Measurements from ENCODE around the gene SAMD10. TPM values are rescaled to one million over a fixed set of nuclear protein-coding genes. Genes with fewer than 3 reads are reported as not detected.

SAMD10 gene
- total RNA-seq, 1 donor from 2014 or later: 9.0 TPM

GRCh38 chr20:63970714-63971431 lies 8.6 kb downstream of the SAMD10 start:
- H3K9me3 Mint-ChIP-seq: no peaks in the 10 kb centered on the region
- POLR2A ChIA-PET: interaction anchor here (0.6 kb wide), 1 partner anchor 1849 kb away, joined by 3 read pairs; no protein-coding TSS in a partner anchor
- H3K4me1 Mint-ChIP-seq: peaks cover 19% of the 10 kb centered on the region
- H3K27ac Mint-ChIP-seq: no peak overlapping the region
- CTCF ChIA-PET: no interaction called here
- no peaks in the 10 kb centered on the region for H3K27me3 Mint-ChIP-seq
- peak overlapping the region; percentile 72 for H3K4me3 Mint-ChIP-seq
- no peak for TF ChIP-seq CTCF (IDR thresholded peaks at IDR 0.05)
- DNase-seq (no peak), ATAC-seq (ENCODE audit: low read depth) (no peak)
- peaks cover 12% of the 10 kb centered on the region for H3K36me3 Mint-ChIP-seq (ENCODE audit: low read depth)
- intact Hi-C loops (cut with micrococcal nuclease): loop anchor here (5.0 kb wide), 4 partner anchors 264 to 914 kb away; partner anchors contain the start of genes ARFRP1 and ZGPAT

GRCh38 chr20:63969838-63970713 lies 9.4 kb downstream of the SAMD10 start, which contains the start of gene ZNF512B:
TSS of gene ZNF512B (minus strand) at chr20:63969930. CDS start at chr20:63967950, 1,980 bp downstream.
- CTCF ChIA-PET: no interaction called here
- peaks cover 19% of the 10 kb centered on the region for H3K4me1 Mint-ChIP-seq
- intact Hi-C loops (cut with micrococcal nuclease): loop anchor here (1.0 to 5.0 kb wide), 5 partner anchors 14 to 913 kb away; partner anchors contain the start of genes ARFRP1, UCKL1 and ZGPAT

DNA sequence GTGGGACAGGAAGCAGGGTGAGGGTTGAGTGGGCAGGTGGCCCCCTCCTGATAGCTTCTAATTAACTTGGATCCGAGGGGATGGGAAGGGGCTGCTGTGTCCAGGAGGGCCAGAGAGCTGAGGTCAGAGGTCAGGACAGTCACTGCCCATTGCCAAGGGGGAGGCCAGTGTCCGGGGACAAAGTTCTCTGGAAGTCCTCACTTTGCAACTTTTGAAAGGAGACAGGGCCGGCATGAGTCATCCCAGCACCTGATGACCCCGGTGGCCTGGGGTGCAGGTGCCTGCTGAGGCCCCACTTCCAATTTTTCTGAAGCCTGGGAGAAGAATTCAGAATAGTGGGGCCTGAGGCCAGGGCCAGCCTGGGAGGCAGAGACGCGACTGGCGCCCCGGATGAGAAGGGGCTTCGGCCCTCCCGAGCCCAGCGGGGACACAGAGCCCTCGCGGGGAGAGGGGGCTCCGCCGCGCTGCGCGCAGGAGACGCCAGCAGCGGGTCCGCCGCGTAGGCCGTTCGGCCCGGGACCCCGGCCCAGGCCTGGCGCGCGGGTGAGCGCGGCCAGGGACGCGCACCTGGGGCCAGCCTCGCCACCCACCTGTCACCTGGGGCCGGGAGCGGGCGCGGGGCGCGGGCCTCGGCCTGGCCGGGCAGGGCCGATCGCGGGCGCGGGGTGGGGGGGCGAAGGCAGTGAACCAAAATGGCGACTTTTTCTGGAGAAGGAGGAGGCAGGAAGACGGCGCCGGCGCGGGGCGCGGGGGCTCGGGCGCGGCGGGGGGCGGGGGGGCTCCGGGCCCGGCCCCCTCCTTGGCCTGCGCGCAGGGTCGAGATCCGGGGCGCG lies 10.3 kb downstream of the SAMD10 start:
- ChIA-PET CTCF (no interaction called here), POLR2A (interaction anchor here (0.7 to 1.0 kb wide), 2 partner anchors 12 to 13 kb away, joined by 4 read pairs; partner anchors contain the start of gene UCKL1)
- DNase-seq (peak; percentile 33), ATAC-seq (ENCODE audit: low read depth) (peak; percentile 15)
- TF ChIP-seq CTCF (IDR thresholded peaks at IDR 0.05): no peak
- Mint-ChIP-seq H3K27ac (peak overlapping the region; percentile 70), H3K9me3 (no peaks in the 10 kb centered on the region), H3K4me1 (peaks cover 19% of the 10 kb centered on the region), H3K4me3 (peak overlapping the region; percentile 83), H3K36me3 (ENCODE audit: low read depth) (peaks cover 8% of the 10 kb centered on the region), H3K27me3 (no peaks in the 10 kb centered on the region)
- intact Hi-C loops (cut with micrococcal nuclease): loop anchor here (1.0 kb wide), 1 partner anchor 13 kb away; the partner anchor contains the start of gene UCKL1

More at GRCh38 chr20:63969838-63970713, 9.4 kb downstream of the SAMD10 start, which contains the start of gene ZNF512B:
- peak within 1 kb of the TSS; percentile 83 for H3K4me3 Mint-ChIP-seq
- POLR2A ChIA-PET: interaction anchor here (0.6 kb wide), 1 partner anchor 14 kb away, joined by 4 read pairs; the partner anchor contains the start of gene UCKL1
- no peaks in the 10 kb centered on the region for H3K9me3 Mint-ChIP-seq
- peak within 1 kb of the TSS; percentile 70 for H3K27ac Mint-ChIP-seq
- DNase-seq: peak; percentile 41
- ATAC-seq (ENCODE audit: low read depth): peak; percentile 68
- peaks cover 12% of the 10 kb centered on the region for H3K36me3 Mint-ChIP-seq (ENCODE audit: low read depth)
- TF ChIP-seq CTCF (IDR thresholded peaks at IDR 0.05): no peak
- H3K27me3 Mint-ChIP-seq: no peaks in the 10 kb centered on the region

- ATAC-seq (ENCODE audit: low read depth): no peak
- Mint-ChIP-seq H3K36me3 (ENCODE audit: low read depth) (peaks cover 6% of the 10 kb centered on the region), H3K27me3 (no peaks in the 10 kb centered on the region), H3K27ac (no peak overlapping the region), H3K4me1 (peaks cover 13% of the 10 kb centered on the region), H3K9me3 (no peaks in the 10 kb centered on the region), H3K4me3 (peak overlapping the region; percentile 83)
- TF ChIP-seq CTCF (IDR thresholded peaks at IDR 0.05): no peak
- no peak for DNase-seq
- ChIA-PET POLR2A (interaction anchor here (0.7 to 1.0 kb wide), 2 partner anchors 11 to 12 kb away, joined by 4 read pairs; partner anchors contain the start of gene UCKL1), CTCF (no interaction called here)
- intact Hi-C loops (cut with micrococcal nuclease): no loop called here
These were observed 11.1 kb downstream of the SAMD10 start for GRCh38 chr20:63968136-63968927.

Data from activated B cell treated with CpG ODN at 0.5 μM for 24 hours (primary cell).